Cortex of kidney (tissue), 1 donor: ENCODE data around the gene DHCR24.
"Not testable (repeated sequence)": the region's sequence is repeated elsewhere in the genome, so short reads cannot be mapped to it uniquely, and the experiment has no call there.

Experiments used
- DNase-seq: peaks from one replicate; lab custom pipeline; 2025; lab: John Stamatoyannopoulos, UW

Gene DHCR24

DNA sequence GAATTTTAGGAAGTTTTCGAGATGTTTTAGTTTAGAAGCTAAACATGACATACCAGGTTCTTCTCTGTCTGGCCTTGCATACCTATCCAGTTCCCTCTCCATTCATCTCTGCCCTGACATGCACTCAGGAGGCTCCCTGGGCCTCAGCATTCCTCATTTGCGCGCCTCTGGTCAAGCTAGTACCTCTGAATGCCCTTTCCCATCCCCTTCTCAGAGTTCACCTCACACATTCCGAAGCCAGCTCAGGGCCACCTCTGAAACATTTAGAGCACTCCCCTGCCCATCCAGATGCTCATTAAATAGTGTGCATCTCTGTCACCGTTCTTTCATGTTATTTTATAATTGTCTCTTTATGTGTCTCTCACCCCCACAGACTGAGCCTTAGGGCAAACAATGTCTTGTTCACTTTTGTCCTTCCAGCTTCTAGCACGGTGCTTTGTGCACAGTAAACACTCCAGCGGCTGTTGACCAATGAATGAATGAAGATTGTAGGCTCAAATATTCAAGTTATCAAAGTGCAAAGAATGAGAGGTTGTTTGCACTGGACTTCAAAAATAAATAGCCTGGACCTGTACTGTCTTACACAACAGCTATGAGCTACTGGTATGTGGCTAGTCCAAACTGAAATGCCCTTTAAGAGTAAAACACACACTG lies 1.2 kb upstream of the DHCR24 start:
- DNase-seq = no peak

DNA sequence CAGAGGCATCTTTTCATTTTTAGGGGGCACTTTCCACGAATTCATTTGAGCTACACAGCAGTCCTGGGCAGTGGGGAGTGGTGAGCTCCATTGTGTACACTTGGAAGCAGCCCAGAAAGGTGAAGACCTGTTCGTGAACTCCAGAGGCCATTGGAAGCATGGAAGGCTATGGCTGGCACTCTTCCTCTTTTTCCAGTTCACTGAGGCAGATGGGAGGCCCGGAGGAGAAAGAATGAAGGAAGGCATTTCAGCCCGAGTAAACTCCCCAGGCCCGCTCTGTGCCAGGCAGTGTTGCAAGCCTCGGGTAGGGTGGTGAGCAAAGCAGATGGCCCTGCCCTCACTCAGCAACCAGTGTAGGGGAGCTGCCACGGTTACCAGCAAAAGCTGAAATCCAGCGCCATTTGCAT lies 673 bp upstream of the DHCR24 start:
- no peak for DNase-seq

DNA sequence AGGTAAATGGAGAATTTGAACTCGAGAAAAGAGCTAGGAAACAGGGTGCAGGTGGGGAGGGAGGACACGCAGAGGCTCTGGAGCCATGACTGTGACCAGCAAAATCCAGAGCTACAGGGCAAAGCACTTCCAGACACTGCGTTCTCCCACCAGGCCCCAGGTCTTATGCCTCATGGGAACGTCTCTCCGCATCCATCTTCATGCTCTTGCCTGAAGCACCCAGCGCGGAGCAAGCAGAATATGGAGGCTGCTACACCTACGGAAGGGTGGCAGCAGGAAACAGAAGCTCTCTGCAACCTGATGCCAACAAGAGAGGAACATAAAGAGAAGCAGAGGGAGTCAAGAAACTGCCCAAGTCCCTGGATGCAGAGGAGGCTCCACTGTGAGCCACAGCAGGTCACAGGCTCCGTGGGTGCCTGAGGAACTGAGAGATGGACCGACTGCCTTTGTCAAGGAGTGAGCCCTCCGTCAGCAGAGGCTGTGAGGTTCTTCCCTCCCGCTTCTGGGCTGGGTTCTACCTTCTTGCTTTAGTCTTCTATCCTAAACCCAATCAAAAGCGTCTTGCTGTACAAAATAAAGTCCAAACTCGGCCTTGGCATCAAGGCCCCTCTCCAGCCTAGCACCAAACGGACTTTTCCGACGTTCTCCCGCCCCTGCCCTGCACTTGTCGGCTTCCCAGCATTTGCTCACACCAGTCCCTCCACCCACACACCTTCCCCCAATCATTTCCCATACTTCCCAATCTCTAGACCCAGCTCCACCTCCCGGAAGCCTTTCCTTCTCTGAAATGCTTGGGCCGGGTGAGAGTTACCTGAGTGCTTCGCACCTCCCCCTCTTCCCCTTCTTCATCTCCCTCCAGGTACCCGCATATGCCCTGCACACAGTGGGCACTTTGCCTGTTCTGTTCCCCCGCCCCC lies 930 bp downstream of the DHCR24 start:
- DNase-seq = no peak

DNA sequence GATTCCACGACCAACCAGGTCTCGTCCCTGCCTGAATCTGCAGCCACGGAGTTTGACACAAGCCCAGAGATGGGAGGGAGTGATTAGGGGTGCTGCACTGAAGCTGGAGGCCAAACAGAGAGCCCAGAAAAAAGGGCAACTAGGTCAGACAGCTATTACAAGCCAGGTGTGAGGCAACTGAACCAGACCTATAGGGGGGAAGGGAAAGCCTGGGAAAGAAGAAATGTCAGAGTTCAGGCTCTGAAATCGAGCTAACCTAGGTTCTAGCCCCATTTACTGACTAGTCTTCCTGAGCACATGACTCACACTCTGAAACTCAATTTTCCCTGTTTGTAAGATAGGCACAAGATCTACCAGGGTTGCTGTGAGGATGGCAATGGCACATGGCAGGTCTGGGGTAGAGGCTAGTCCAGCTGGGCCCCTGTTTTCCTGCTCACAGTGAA lies 1.7 kb downstream of the DHCR24 start:
- no peak for DNase-seq

DNA sequence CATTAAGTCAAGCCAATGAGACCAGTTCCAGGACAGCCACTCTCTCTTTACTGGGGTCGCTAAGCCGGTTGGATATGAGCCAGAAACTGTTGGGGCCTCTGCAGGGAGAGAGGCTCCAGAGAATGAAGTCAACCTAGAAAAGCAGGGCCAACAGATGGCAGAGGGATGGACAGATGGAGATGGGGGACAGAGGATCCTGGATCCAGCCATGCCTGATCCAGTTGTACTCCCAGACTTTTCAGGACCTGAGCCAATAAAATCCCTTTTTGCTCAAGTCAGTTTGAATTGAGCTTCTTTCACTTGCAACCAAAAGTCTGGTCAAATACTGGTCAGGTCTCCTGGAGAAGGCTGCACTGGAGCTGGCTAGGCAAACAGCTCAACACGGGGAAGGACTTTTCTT lies 2.2 kb downstream of the DHCR24 start:
- DNase-seq = no peak

DNA sequence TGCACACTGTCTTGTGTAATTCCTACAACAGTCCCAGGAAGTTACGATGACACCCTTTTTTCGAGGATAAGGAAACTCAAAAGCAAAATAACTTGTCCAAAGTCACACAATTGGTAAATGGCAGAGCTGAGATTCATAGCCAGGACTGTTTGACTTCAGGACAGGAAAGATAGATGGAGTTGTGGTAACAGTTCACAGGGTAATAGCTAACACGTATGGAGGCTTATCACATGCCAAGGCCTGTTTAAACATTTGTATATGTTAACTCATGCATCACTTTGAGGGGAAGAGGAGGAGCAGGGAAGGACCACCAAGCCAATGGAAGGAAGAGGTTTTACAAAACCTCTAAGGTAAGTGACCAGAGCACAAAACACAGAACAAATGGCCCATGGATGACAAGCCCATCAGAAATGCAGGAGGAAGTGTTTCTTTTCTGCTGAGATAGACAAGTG lies 2.8 kb downstream of the DHCR24 start:
- DNase-seq = no peak

DNA sequence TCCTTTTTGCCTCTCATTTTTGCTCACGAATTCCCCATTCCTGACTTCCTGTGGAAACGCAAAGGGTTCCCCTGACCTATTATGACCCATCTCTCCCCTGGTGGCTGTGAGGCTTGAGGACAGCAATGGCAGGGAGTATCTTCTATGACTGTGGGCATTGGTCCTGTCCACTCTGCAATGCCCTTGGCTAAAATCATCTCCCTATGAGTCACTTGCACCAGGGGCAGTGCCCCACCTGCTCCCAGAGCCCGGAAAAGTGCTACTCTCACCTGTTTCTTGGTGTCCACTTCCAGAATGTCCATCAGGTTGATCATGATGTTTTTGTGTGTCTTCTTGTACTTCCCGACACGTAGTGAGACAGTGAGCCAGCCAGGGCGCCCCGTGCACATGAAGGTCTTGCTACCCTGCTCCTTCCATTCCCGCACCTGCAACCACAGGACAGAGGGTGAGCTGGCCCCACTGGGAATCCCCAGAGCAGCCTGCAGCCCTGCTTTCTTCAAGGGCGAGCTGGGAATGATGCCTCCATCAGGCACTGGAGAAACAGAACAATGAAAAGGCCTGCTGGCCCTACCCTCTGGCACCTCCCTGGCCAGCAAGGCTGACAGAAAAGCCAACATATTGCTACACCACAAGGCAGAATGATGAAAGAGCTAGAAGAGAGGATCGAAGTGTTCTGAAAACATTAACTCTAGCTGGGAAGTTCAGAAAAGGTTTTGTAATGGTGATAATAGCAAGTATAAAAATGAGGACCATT lies 3.5 kb downstream of the DHCR24 start:
- no peak for DNase-seq

DNA sequence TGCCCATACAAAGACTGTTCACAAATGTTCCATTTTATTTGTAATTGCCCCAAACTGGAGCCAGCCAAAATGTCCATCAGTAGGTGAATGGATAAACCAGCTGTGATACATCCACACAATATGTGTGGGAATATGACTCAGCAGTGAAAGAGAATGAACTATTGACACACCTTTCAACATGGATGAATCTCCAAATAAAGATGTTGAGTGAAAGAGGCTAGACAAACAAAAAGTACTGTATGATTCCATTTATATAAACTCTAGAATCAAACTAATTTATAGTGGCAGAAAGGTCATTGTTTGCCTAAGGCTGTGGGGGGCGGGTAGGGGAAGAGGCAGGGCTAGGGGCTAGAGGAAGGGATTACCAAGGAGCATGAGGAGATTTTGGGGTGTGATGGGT lies 4.5 kb downstream of the DHCR24 start:
- DNase-seq = no peak

DNA sequence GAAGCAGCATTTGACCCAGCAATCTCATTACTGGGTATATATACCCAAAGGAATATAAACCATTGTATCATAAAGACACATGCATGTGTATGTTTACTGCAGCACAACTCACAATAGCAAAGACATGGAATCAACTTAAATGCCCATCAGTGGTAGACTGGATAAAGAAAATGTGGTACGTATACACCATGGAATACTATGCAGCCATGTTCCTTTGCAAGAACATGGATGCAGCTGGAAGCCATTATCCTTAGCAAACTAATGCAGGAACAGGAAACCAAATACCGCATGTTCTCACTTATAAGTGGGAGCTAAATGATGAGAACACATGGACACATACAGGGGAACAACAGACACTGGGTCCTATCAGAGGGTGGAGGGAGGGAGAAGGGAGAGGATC lies 5.4 kb downstream of the DHCR24 start:
- not testable (repeated sequence) for DNase-seq

DNA sequence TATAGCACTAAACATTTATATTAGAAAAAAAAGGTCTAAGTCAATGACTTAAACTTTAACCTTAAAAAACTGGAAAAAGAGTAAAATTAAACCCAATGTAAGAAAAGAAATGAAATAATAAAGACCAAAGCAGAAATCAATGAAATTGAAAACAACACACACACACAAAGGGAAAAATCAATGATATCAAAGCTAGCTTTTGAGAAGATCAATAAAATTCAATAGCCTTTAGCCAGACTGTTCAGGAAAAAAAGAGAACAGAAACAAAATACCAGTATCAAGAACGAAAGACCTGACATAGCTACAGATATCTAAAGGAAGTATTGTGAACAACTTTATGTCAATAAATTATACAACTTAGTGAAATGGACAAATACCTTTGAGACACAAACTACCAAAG lies 7.1 kb downstream of the DHCR24 start:
- no peak for DNase-seq

DNA sequence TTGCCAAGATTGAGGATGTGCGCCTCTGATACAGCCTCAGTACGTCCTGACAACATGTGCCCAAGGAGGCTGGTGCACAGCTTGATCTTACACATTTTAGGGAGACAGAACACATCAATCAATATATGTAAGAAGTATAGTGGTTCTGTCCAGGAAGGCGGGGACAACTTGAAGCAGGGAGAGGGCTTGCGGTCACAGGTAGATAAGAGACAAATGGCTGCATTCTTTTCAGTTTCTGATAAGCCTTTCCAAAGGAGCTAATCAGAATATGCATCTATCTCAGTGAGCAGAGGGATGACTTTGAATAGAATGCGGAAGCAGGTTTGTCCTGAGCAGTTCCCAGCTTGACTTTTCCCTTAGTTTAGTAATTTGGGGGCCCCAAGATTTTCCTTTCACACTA lies 10.2 kb downstream of the DHCR24 start:
- DNase-seq = no peak

DNA sequence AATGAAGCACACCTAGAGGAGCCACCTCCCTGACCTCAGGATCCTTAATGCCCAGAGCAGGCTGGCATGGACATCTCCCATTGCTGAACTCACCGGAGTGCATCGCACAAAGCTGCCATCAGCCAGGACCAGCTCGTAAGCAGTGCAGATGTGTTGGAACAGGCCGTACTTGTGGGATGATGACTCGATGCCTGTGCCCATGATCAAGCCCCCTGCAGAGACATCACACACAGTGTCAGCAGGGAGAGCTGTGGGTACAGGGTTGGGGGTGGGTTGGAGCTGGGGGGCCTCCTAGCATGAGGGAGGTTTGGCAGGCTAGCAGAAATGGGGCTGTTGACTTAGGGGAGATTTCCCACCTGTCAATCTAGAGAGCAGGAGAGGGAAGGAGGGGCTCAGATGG lies 12.0 kb downstream of the DHCR24 start:
- DNase-seq = no peak

DNA sequence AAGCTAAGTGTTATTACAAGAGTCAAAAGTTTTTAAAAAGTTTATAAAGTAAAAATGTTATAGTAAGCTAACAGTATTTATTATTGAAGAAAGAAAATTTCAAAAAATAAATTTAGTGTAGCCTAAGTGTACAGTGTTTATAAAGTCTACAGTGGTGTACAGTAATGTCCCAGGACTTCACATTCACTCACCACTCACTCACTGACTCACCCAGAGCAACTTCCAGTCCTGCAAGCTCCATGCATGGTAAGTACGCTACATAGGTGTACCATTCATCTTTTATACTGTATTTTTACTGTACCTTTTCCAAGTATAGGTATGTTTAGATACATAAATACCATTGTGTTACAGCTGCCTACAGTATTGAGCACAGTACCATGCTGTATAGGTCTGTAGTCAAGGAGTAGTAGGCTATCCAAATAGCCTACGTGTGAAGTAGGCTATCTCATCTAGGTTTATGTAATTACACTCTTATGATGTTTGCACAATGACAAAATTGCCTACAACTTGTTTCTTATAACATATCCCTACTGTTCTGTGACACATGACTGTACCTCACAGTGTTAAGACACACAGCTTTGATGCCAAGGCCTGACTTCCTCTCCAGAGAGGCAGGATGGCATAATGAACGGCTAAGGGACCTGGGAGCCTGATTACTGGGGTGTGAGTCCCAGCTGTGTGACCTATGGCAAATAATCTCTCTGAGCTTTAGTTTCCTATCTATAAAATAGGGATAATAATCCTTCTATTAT lies 12.7 kb downstream of the DHCR24 start:
- DNase-seq = no peak

DNA sequence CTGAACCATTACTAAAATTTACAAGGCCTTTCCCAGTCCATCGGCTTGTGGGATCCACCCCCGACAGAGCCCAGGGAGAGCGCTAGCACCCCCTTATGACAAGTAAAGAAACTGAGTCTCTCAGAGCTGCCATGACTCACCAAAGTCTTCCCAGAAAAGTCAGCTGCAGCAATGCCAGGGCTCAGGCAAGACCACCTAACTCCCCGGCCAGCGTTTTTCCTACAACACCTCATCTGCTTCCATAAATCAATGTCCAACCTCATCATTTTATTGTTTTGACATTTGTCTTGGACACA lies 15.0 kb downstream of the DHCR24 start:
- DNase-seq = no peak

DNA sequence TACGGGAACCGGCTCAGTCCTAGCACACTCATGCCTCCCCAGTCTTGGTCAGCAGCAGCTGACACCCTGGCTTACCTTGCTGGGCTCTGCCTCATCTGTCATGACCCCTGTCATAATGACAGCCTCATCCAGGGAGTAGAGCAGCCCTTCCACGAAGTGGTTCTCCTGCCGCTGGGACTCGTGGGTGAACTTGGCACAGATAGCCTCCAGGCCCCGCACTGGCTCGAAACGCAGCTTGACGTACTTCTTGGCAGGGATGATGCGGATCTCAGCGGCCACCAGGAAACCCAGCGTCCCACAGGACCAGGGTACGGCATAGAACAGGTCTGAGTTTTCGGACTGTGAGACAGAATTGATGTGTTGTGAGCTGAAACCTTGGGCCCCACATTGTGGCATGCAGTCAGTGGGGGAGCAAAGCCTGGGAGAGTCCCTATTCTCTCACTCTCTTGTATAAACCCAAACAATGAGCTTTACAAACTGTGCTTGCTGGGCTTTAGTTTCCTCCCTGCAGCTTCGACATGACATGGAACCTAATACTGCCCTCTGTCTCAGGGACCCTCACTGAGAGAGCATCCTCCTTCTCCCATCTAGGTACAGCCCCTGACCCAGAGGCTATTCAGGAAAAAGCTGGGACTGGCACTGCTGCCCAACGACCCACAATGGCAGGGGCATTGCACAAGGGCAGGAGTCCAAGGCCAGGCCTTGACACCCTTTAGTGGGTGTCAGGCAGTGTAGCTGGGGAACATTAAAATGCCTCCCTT lies 15.5 kb downstream of the DHCR24 start:
- no peak for DNase-seq

DNA sequence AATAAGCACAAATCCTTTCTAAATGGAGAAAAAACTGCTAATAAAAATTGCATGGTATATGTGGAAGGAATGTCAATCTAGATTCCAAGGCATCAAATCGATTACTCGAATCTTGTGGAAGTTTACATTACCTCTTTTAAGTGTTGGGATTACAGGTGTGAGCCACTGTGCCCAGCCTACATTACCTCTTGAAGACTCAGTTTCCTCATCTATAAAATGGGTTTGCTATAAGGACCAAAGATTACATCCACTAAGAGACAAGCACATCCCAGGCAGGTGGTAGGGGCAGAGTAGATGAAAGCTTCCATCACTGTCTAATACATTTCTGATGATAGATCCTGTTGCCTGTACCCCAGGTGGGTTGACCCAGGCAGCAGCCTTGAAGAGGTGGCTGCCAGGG lies 16.1 kb downstream of the DHCR24 start:
- DNase-seq = no peak

DNA sequence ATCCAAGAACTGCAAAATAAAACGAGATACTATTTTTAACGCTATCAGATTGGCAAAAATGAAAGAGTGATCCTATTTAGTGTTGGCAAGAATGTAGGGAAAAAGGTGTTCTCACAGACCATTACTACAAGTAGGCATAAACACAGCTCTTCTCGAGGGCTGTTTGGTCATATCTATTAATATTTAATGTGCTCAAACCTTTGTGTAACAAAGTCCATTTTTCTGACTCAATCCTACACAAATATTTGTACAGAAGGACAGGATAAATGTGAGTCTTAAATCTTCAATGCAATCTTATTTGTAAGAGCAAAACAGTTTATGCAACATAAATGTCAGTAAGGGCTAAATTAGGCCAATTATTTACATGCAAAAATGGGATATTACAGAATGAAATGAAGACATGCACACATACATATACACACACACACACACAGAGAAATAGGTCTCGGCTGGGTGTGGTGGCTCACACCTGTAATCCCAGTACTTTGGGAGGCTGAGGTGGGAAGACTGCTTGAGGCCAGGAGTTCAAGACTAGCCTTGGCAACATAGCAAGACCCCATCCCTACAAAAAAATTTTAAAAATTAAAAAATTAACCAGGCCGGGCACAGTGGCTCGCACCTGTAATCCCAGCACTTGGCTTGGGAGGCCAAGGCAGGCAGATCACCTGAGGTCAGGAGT lies 17.7 kb downstream of the DHCR24 start:
- DNase-seq = no peak

DNA sequence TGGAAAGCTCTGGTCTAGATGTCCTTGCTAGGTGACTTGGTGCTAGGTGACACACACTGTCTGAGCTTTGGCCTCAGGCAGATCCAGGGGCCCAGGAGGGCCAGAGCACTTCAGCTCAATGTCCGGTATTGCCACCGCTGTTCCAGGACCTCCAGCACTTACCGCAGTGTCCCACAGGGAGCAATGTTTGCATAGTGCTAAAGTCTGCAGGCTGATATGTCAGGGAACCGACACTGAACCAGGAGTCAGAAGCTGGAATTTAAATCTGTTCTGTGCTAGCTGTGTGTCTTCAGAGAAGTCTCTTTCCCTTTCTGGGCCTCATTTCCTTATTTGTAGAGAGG lies 19.3 kb downstream of the DHCR24 start:
- no peak for DNase-seq

DNA sequence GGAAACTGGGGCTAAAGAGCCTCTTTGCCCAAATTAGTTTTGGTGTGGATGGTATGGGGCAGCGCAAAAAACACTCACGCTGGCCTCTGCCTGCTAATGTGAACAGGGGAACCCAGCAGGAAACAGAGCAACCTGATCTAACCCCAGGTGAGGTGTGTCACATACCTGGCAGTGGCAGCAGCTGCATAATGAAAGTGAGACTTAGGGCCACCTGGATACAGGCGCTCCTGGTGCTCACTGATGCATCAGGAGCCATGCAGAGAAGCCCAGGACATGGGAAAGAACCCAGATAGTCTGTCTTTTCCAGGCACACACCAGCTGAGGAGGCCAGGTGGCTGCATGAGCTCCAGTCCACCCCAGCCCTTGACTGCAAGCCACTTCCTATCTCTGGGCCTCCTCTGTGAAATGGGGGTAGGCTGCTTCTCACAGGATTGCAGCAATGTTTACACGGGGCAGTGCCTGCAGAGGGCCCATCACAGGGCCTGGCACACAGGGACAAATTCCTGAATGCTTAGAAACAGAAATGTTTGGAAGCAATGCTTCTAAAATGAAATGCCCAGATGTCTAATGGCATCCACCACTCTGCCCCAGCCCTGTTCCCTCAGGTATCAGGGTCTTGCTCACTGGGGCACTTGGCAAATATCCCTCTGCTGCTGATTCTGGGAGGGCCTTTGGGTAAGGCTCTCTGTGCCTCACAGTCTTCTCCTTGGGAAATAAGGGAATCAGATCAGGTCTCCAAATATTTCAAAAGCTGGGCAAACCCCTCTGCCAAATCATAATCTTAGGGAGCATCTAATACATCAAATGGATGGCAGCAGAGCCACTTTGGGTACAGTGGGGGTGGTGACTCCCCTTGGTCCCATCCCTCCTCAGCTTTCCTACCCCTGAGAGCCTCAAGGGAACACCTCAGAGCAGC lies 19.9 kb downstream of the DHCR24 start:
- no peak for DNase-seq
